Adrenal gland (tissue), 5 donors: ENCODE data around the gene LZTS2.

Experiments used
- CTCF ChIP-seq, 6 experiments: fragments of 450-650 bp in 4 of 6; fragments of 200-600 bp in 2 of 6; sonication (generic) in 1 of 6; IDR thresholded peaks; 1 replicate in 5 of 6; 2 replicates in 1 of 6; pipeline versions ENCODE4 v1.5.1 to v1.8.0; 2016 to 2021; ENCODE audit warnings: antibody characterized with exemption in 6 of 6, mild to moderate bottlenecking in 2 of 6, moderate library complexity in 1 of 6
- POLR2A ChIP-seq, 2 donors: fragments of 450-650 bp; IDR thresholded peaks; one replicate each; pipeline ENCODE4 v1.6.1; 2017; ENCODE audit warnings: antibody characterized with exemption in 2 of 2, mild to moderate bottlenecking in 2 of 2, moderate library complexity in 1 of 2
- donor health status: DM: no; HTN: no; CAD: no.

GRCh38 chr10:100967332-100967731 lies 32.3 kb upstream of the LZTS2 start:
- TF ChIP-seq POLR2A (IDR thresholded peaks at IDR 0.05) (no peak), CTCF (IDR thresholded peaks at IDR 0.05) (no peak)
